ENCODE measurements around the gene CLASP2. TPM values are rescaled to one million over a fixed set of nuclear protein-coding genes. Genes with fewer than 3 reads are reported as not detected.

CLASP2 gene
- polyA plus RNA-seq, 1 donor (not counting 4 experiments of a cell fraction or from before 2014, with no cell fraction given): 49.5 TPM

DNA sequence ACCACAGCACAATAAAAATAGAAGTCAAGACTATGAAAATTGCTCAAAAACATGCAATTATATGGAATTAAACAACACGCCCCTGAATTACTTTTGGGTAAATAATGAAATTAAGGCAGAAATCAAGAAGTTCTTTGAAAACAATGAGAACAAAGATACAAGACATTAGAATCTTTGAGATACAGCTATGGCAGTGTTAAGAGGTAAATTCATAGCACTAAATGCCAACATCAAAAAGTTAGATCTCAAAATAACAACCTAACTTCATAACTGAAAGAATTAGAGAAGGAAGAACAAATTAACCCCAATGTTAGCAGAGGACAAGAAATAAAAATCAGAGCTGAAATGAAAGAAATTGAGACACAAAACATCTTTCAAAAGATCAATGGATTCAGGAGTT lies 191.3 kb downstream of the CLASP2 start:
- H3K79me2 ChIP-seq (ENCODE audit: control insufficient read depth, insufficient read depth, low read length): no peaks in the 10 kb centered on the region
- H3K36me3 ChIP-seq (ENCODE audit: control insufficient read depth in 2 of 2, extremely low read depth in 1 of 2, insufficient read depth in 2 of 2, low read length in 2 of 2): peaks cover 0 to 6% of the 10 kb centered on the region in 2 experiments
- no peak overlapping the region for H3K4me2 ChIP-seq (ENCODE audit: control insufficient read depth, extremely low read depth, insufficient read depth, low read depth, low read length)
- no peak overlapping the region for H2AFZ ChIP-seq (ENCODE audit: control insufficient read depth, low read length)
- DNase-seq (ENCODE audit: low read depth, low spot score): no peak
- TF ChIP-seq EZH2 (IDR thresholded peaks at IDR 0.05; ENCODE audit: low read length): no peak
- TF ChIP-seq, protein P1, sequence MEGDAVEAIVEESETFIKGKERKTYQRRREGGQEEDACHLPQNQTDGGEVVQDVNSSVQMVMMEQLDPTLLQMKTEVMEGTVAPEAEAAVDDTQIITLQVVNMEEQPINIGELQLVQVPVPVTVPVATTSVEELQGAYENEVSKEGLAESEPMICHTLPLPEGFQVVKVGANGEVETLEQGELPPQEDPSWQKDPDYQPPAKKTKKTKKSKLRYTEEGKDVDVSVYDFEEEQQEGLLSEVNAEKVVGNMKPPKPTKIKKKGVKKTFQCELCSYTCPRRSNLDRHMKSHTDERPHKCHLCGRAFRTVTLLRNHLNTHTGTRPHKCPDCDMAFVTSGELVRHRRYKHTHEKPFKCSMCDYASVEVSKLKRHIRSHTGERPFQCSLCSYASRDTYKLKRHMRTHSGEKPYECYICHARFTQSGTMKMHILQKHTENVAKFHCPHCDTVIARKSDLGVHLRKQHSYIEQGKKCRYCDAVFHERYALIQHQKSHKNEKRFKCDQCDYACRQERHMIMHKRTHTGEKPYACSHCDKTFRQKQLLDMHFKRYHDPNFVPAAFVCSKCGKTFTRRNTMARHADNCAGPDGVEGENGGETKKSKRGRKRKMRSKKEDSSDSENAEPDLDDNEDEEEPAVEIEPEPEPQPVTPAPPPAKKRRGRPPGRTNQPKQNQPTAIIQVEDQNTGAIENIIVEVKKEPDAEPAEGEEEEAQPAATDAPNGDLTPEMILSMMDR (optimal IDR thresholded peaks at IDR 0.05 in 1 of 3, IDR thresholded peaks at IDR 0.05 in 1 of 3, conservative IDR thresholded peaks at IDR 0.05 in 1 of 3; ENCODE audit: extremely low read depth in 1 of 3, insufficient read depth in 2 of 3, low read length in 3 of 3): no peak
- H4K20me1 ChIP-seq (ENCODE audit: control insufficient read depth, extremely low read depth, insufficient read depth, low read length): no peaks in the 10 kb centered on the region
- dilution Hi-C loops (cut with MboI; ENCODE audit: extremely low pct_ligation_motif_present, low sequenced_read_pairs): no loop called here
- no peaks in the 10 kb centered on the region for H3K9me3 ChIP-seq (ENCODE audit: control insufficient read depth, low read depth, low read length)
- H3K27me3 ChIP-seq (ENCODE audit: control insufficient read depth, extremely low read depth, insufficient read depth, low read length): no peaks in the 10 kb centered on the region
- no peak overlapping the region for H3K9ac ChIP-seq (ENCODE audit: control insufficient read depth, extremely low read depth, insufficient read depth, low read length)
- H3K4me1 ChIP-seq (ENCODE audit: control insufficient read depth, extremely low read depth, insufficient read depth, low read length): no peaks in the 10 kb centered on the region
- H3K27ac ChIP-seq (ENCODE audit: control insufficient read depth, insufficient read depth, low read length): no peak overlapping the region
- no peak overlapping the region for H3K4me3 ChIP-seq (ENCODE audit: control insufficient read depth in 2 of 3, extremely low read depth in 1 of 3, insufficient read depth in 2 of 3, low read depth in 1 of 3, low read length in 3 of 3)
- FAIRE-seq: no peak
- H3K9me1 ChIP-seq (ENCODE audit: control insufficient read depth, extremely low read depth, insufficient read depth, low read length): no peaks in the 10 kb centered on the region

GRCh38 chr3:33525232-33525631 lies 192.8 kb downstream of the CLASP2 start:
- FAIRE-seq (no peak), DNase-seq (ENCODE audit: low read depth, low spot score) (no peak)
- no peak overlapping the region for H3K27ac ChIP-seq (ENCODE audit: control insufficient read depth, insufficient read depth, low read length)
- no peaks in the 10 kb centered on the region for H3K27me3 ChIP-seq (ENCODE audit: control insufficient read depth, extremely low read depth, insufficient read depth, low read length)
- H3K9me1 ChIP-seq (ENCODE audit: control insufficient read depth, extremely low read depth, insufficient read depth, low read length): no peaks in the 10 kb centered on the region
- H4K20me1 ChIP-seq (ENCODE audit: control insufficient read depth, extremely low read depth, insufficient read depth, low read length): no peaks in the 10 kb centered on the region
- no peaks in the 10 kb centered on the region for H3K4me1 ChIP-seq (ENCODE audit: control insufficient read depth, extremely low read depth, insufficient read depth, low read length)
- H3K9me3 ChIP-seq (ENCODE audit: control insufficient read depth, low read depth, low read length): no peaks in the 10 kb centered on the region
- H3K4me3 ChIP-seq (ENCODE audit: control insufficient read depth in 2 of 3, extremely low read depth in 1 of 3, insufficient read depth in 2 of 3, low read depth in 1 of 3, low read length in 3 of 3): no peak overlapping the region
- H3K9ac ChIP-seq (ENCODE audit: control insufficient read depth, extremely low read depth, insufficient read depth, low read length): no peak overlapping the region
- H2AFZ ChIP-seq (ENCODE audit: control insufficient read depth, low read length): no peak overlapping the region
- TF ChIP-seq, protein P1 (optimal IDR thresholded peaks at IDR 0.05 in 1 of 3, IDR thresholded peaks at IDR 0.05 in 1 of 3, conservative IDR thresholded peaks at IDR 0.05 in 1 of 3; ENCODE audit: extremely low read depth in 1 of 3, insufficient read depth in 2 of 3, low read length in 3 of 3): no peak
- TF ChIP-seq EZH2 (IDR thresholded peaks at IDR 0.05; ENCODE audit: low read length): no peak
- dilution Hi-C loops (cut with MboI; ENCODE audit: extremely low pct_ligation_motif_present, low sequenced_read_pairs): no loop called here
- H3K36me3 ChIP-seq (ENCODE audit: control insufficient read depth in 2 of 2, extremely low read depth in 1 of 2, insufficient read depth in 2 of 2, low read length in 2 of 2): peaks cover 0 to 4% of the 10 kb centered on the region in 2 experiments
- H3K4me2 ChIP-seq (ENCODE audit: control insufficient read depth, extremely low read depth, insufficient read depth, low read depth, low read length): no peak overlapping the region
- no peaks in the 10 kb centered on the region for H3K79me2 ChIP-seq (ENCODE audit: control insufficient read depth, insufficient read depth, low read length)

Data from keratinocyte (primary cell).